K562 (cell line): Measurements from ENCODE around the gene PLEK2. TPM values are rescaled to one million over a fixed set of nuclear protein-coding genes. Genes with fewer than 3 reads are reported as not detected.

Experiments
- DMBX1 ChIP-seq: fragments of 250-450 bp; sonication (Bioruptor Pico); IDR thresholded peaks from 2 replicates; pipeline ENCODE4 v1.8.0; 2022; ENCODE audit warnings: inconsistent platforms, mild to moderate bottlenecking, moderate library complexity, borderline replicate concordance
- GABPB1 ChIP-seq: sonication (generic); formaldehyde crosslinking; IDR thresholded peaks from 2 replicates; pipeline ENCODE4 v1.8.0; 2022; ENCODE audit warnings: mild to moderate bottlenecking, missing genetic modification reagents
- MEIS2 ChIP-seq: fragments of 450-650 bp; IDR thresholded peaks from 2 replicates; pipeline ENCODE4 v1.6.1; 2014; ENCODE audit warnings: mild to moderate bottlenecking; ENCODE audit not compliant: partially characterized antibody
- NFYB ChIP-seq: IDR thresholded peaks from 2 replicates; pipeline ENCODE4 v1.6.1; 2011; ENCODE audit warnings: mild to moderate bottlenecking, moderate library complexity; ENCODE audit not compliant: insufficient read length; ENCODE audit errors: extremely low read depth
- POLR2H ChIP-seq: IDR thresholded peaks from 2 replicates; pipeline ENCODE4 v1.6.1; 2016; ENCODE audit warnings: missing genetic modification characterization, low read depth, mild to moderate bottlenecking, control low read depth, missing compliant biosample characterization, moderate library complexity
- ZNF695 ChIP-seq: fragments of 450-650 bp; formaldehyde crosslinking; IDR thresholded peaks from 2 replicates; pipeline ENCODE4 v1.4.0; 2020; ENCODE audit warnings: mild to moderate bottlenecking, moderate library complexity
- polyA plus RNA-seq, 8 experiments: library from polyadenylated mRNA; depleted of rRNA in 4 of 8; stranded (reverse) in 5 of 8; unstranded in 3 of 8; fragments of >200 nt; fragmentation: Nextera tagmentation in 2 of 8; fragmentation: Illumina TruSeq in 1 of 8; extraction: Ambion mirVana in 2 of 8; extraction: Trizol in 1 of 8; gene quantifications; 2 replicates each; pipeline versions ENCODE4 v1.2.1 to v1.2.3, GENCODE V29; 2011 to 2014; ENCODE audit warnings: inconsistent platforms in 1 of 8, missing spikeins in 1 of 8
- total RNA-seq, 7 experiments: library from RNA; depleted of rRNA in 6 of 7; stranded (reverse); fragments of >200 nt in 6 of 7; fragmentation: Illumina TruSeq in 2 of 7; extraction: Trizol in 2 of 7; gene quantifications; 2 replicates each; pipeline versions ENCODE4 v1.2.1 to v1.2.3, GENCODE V29; 2011 to 2021; ENCODE audit warnings: low replicate concordance in 1 of 7
- TF ChIP-seq, protein P1 (sequence below): fragments of 450-650 bp; IDR thresholded peaks from 2 replicates; pipeline ENCODE4 v1.6.1; 2017; ENCODE audit warnings: antibody characterized with exemption, mild to moderate bottlenecking
- TF ChIP-seq, protein P2 (sequence below): fragments of 250-450 bp; sonication (Bioruptor Pico); IDR thresholded peaks from 2 replicates; pipeline ENCODE4 v1.4.0; 2020; ENCODE audit warnings: mild to moderate bottlenecking
- TF ChIP-seq, protein P3 (sequence below): fragments of 250-450 bp; sonication (Bioruptor Pico); IDR thresholded peaks from 2 replicates; pipeline ENCODE4 v1.5.0; 2021; ENCODE audit warnings: mild to moderate bottlenecking, moderate library complexity

PLEK2 gene
- total and polyA plus RNA-seq, 9 of the 15 experiments (the other 6 are each of a cell fraction or from before 2014, with no cell fraction given), result not detected

DNA sequence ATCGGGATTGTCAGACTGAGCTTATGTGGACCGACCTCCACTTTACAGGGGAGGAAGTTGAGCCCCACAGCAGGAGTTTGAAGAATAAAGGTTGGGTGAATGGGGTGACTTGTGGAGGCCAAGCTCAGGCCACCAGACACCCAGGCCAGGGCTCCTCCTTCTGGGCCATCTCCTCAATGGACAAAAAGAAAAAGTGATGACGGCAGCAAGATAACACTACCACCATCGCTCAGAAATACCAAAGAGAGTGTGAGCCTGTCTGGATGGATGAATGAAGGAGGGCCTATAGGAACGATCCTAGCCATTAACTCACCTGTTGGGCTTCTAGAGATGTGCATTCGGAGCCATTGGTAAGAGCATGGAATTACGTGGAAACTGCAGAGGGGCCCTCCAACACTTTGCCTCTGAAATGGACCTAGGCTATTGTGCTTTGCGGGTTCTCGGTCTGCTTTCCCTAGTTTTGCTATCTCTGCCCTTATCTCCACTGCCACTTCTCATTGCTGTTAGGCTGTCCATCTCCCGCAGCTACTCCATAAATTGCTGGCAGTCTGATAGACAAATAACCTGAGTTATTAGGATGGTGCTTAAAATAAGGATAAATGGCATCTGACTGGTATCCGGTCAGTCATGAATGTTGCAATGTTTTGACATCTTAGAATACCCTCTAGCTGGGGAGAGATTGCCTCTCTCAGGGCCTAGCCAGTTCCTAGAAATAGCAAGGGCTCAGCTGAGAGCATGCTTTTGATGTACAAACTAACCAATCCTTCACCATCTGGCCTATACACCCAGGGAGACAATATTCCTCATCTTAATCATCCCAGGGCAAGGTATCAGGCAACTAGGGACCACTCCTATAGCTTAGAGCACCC lies 9.6 kb upstream of the PLEK2 start (continued):
- TF ChIP-seq DMBX1 (CRISPR knock-in tag) (peak; percentile 28; the same call in 1 of the 2 replicates), POLR2H (tag) (no peak), GABPB1 (CRISPR knock-in tag) (no peak), MEIS2 (peak; percentile 53), ZNF695 (CRISPR knock-in tag) (no peak), NFYB (no peak)
- TF ChIP-seq, protein P1, sequence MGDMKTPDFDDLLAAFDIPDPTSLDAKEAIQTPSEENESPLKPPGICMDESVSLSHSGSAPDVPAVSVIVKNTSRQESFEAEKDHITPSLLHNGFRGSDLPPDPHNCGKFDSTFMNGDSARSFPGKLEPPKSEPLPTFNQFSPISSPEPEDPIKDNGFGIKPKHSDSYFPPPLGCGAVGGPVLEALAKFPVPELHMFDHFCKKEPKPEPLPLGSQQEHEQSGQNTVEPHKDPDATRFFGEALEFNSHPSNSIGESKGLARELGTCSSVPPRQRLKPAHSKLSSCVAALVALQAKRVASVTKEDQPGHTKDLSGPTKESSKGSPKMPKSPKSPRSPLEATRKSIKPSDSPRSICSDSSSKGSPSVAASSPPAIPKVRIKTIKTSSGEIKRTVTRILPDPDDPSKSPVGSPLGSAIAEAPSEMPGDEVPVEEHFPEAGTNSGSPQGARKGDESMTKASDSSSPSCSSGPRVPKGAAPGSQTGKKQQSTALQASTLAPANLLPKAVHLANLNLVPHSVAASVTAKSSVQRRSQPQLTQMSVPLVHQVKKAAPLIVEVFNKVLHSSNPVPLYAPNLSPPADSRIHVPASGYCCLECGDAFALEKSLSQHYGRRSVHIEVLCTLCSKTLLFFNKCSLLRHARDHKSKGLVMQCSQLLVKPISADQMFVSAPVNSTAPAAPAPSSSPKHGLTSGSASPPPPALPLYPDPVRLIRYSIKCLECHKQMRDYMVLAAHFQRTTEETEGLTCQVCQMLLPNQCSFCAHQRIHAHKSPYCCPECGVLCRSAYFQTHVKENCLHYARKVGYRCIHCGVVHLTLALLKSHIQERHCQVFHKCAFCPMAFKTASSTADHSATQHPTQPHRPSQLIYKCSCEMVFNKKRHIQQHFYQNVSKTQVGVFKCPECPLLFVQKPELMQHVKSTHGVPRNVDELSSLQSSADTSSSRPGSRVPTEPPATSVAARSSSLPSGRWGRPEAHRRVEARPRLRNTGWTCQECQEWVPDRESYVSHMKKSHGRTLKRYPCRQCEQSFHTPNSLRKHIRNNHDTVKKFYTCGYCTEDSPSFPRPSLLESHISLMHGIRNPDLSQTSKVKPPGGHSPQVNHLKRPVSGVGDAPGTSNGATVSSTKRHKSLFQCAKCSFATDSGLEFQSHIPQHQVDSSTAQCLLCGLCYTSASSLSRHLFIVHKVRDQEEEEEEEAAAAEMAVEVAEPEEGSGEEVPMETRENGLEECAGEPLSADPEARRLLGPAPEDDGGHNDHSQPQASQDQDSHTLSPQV, result 0 out of 2 replicates have a peak, but pooled peaks have one; percentile 26
- TF ChIP-seq, protein P2, sequence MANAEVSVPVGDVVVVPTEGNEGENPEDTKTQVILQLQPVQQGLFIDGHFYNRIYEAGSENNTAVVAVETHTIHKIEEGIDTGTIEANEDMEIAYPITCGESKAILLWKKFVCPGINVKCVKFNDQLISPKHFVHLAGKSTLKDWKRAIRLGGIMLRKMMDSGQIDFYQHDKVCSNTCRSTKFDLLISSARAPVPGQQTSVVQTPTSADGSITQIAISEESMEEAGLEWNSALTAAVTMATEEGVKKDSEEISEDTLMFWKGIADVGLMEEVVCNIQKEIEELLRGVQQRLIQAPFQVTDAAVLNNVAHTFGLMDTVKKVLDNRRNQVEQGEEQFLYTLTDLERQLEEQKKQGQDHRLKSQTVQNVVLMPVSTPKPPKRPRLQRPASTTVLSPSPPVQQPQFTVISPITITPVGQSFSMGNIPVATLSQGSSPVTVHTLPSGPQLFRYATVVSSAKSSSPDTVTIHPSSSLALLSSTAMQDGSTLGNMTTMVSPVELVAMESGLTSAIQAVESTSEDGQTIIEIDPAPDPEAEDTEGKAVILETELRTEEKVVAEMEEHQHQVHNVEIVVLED (CRISPR knock-in tag), result no peak
- TF ChIP-seq, protein P3, sequence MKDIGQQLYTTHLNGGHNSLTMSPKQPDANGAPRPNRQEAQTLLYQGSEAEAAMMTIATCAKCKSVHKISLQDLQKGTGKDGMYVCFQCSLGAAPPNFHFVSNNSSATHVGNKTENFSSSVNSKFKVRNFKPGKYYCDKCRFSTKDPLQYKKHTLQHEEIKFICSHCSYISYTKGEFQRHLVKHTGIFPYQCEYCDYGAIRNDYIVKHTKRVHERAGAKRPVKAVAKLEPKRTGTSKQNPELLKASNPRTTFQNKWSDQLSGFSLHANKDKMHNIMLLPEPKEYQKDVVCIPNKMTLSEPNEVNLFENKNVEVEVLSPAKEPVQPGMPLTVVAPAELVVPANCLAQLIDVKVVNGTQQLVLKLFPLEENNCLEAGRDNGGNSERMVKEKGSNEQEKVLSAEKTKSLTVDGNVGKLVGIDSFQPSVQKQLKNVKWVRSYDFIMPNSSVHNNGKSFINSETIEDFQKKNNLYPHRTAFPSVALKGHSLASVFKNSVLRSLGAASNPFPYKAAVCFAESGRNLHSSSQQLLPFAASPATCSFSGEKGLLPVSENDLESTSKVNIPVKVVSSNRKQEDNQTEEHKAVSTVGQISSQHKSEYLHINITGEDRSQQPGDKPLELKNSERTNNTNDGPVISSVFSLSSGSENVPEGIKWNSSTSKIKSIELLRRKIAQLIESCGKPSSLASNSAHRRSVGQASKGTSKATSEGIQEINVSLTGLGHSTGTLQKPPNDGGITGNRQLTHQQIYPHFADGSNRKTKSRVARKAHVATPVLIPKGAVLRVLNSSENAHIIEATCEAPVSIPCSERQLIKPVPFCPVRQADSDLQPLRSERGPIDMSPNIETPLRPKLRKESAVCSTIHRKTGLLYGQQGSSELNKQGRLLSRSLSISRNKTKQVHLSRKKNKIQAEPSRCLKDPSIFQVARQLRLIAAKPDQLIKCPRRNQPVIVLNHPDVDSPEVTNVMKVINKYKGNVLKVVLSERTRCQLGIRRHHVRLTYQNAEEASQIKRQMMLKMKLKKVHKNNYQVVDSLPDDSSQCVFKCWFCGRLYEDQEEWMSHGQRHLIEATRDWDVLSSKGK (CRISPR knock-in tag), result no peak
- TF ChIP-seq, all 486 proteins: peak for 16
